SU-DHL-6 (cell line): ENCODE data around the gene HMSD.
A peak's percentile ranks its signal among the peaks of the same experiment; 100 is the strongest.

Experiments used
- H2AFZ ChIP-seq: fragments of 200-600 bp; sonication (generic); 2 replicates; pipeline ENCODE4 v1.6.1; 2014; ENCODE audit warnings: low read depth, mild to moderate bottlenecking, moderate library complexity, mixed read lengths, antibody characterized with exemption, low read length; ENCODE audit not compliant: severe bottlenecking
- H3F3A ChIP-seq: fragments of 200-600 bp; shearing (Covaris generic); 2 replicates; pipeline ENCODE4 v1.6.0; 2016; ENCODE audit warnings: antibody characterized with exemption, mild to moderate bottlenecking; ENCODE audit not compliant: insufficient read depth
- H3K27ac ChIP-seq: fragments of 200-600 bp; sonication (generic); 2 replicates; pipeline ENCODE4 v1.5.1; 2016; ENCODE audit warnings: low read depth, mild to moderate bottlenecking, low read length, moderate library complexity, mixed read lengths
- H3K27me3 ChIP-seq: fragments of 200-600 bp; sonication (generic), shearing (Covaris generic); 2 replicates; pipeline ENCODE4 v1.6.0; 2014; ENCODE audit warnings: mild to moderate bottlenecking, low read length
- H3K36me3 ChIP-seq: fragments of 200-600 bp; sonication (generic); 2 replicates; pipeline ENCODE4 v1.6.1; 2014; ENCODE audit warnings: mild to moderate bottlenecking, low read length, mixed read lengths
- H3K4me2 ChIP-seq: fragments of 300-600, 200-600 bp; shearing (Covaris generic), sonication (generic); 2 replicates; pipeline ENCODE4 v1.6.0; 2014; ENCODE audit warnings: low read length, low read depth, mild to moderate bottlenecking; ENCODE audit not compliant: poor library complexity, severe bottlenecking
- H3K4me3 ChIP-seq: fragments of 200-600 bp; sonication (generic); 2 replicates; pipeline ENCODE4 v1.5.1; 2014; ENCODE audit warnings: antibody characterized with exemption, low read length, mild to moderate bottlenecking, mixed read lengths; ENCODE audit not compliant: insufficient read depth, poor library complexity, severe bottlenecking
- H3K79me2 ChIP-seq: fragments of 200-600 bp; sonication (generic); 2 replicates; pipeline ENCODE4 v1.6.1; 2014; ENCODE audit warnings: mild to moderate bottlenecking, low read length, moderate library complexity; ENCODE audit not compliant: insufficient read depth
- H3K9ac ChIP-seq: fragments of 200-600 bp; sonication (generic); 2 replicates; pipeline ENCODE4 v1.7.0; 2014; ENCODE audit warnings: mild to moderate bottlenecking, low read length
- H3K9me2 ChIP-seq: fragments of 200-600 bp; sonication (generic); replicated peaks from 2 replicates; pipeline ENCODE4 v1.6.1; 2014; ENCODE audit warnings: low read length; ENCODE audit not compliant: insufficient read depth
- H3K9me3 ChIP-seq: fragments of 200-600 bp; sonication (generic); 2 replicates; pipeline ENCODE4 v1.6.1; 2014; ENCODE audit warnings: low read length, mixed read lengths; ENCODE audit not compliant: insufficient read depth
- H4K20me1 ChIP-seq: fragments of 200-600 bp; sonication (generic); 2 replicates; pipeline ENCODE4 v1.6.1; 2014; ENCODE audit warnings: low read depth, mild to moderate bottlenecking, antibody characterized with exemption, low read length, moderate library complexity, mixed read lengths
- EZH2phosphoT487 ChIP-seq: fragments of 200-600 bp; sonication (generic), shearing (Covaris generic); conservative IDR thresholded peaks from 2 replicates; pipeline ENCODE4 v1.6.1; 2018; ENCODE audit warnings: mild to moderate bottlenecking, antibody characterized with exemption, low read length, moderate library complexity, mixed read lengths
- TF ChIP-seq, protein P1 (sequence below): fragments of 200-600 bp; sonication (generic); IDR thresholded peaks from one replicate; pipeline ENCODE4 v1.5.1; 2017; ENCODE audit warnings: antibody characterized with exemption, mild to moderate bottlenecking, low read length, moderate library complexity; ENCODE audit not compliant: insufficient read depth, poor library complexity, severe bottlenecking

HMSD gene

DNA sequence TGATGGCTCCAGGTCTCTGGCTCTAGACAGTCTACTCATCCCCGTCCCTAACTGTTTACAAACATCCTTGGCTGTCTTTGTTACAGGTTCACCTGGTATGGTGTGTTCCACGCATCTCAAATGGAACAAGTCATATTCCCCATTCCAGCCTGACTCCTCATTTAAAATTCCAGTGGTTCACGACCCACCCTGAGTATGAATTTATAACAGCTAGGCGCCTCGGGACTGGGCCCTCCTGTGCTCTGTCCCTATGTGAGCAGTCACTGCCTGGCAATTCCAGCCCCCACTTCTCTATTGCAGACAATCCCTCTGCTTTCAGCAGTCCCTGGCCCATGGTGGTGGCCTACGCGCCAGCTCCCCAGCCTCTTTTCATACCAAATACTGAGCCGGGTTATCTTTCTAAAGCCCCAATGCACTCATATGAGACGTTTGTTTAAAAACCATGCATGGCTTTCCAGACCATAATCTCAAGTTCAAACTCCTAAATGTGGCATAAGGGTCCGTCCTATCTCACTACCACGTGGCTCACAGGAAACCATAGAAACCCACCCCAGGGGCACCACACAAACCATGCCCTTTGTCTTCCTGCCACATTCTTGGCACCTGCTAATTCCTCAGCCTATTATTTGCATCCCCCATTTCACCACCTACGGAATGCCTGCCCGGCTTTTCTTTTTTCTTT is 22.4 kb downstream of the HMSD start:
- no peaks in the 10 kb centered on the region for H4K20me1 ChIP-seq
- no peaks in the 10 kb centered on the region for H3F3A ChIP-seq
- no peak overlapping the region for H2AFZ ChIP-seq
- H3K9me3 ChIP-seq: no peaks in the 10 kb centered on the region
- no peak overlapping the region for H3K4me2 ChIP-seq
- no peaks in the 10 kb centered on the region for H3K9me2 ChIP-seq
- no peaks in the 10 kb centered on the region for H3K79me2 ChIP-seq
- no peaks in the 10 kb centered on the region for H3K27me3 ChIP-seq
- TF ChIP-seq, protein P1, sequence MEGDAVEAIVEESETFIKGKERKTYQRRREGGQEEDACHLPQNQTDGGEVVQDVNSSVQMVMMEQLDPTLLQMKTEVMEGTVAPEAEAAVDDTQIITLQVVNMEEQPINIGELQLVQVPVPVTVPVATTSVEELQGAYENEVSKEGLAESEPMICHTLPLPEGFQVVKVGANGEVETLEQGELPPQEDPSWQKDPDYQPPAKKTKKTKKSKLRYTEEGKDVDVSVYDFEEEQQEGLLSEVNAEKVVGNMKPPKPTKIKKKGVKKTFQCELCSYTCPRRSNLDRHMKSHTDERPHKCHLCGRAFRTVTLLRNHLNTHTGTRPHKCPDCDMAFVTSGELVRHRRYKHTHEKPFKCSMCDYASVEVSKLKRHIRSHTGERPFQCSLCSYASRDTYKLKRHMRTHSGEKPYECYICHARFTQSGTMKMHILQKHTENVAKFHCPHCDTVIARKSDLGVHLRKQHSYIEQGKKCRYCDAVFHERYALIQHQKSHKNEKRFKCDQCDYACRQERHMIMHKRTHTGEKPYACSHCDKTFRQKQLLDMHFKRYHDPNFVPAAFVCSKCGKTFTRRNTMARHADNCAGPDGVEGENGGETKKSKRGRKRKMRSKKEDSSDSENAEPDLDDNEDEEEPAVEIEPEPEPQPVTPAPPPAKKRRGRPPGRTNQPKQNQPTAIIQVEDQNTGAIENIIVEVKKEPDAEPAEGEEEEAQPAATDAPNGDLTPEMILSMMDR: no peak
- no peak for TF ChIP-seq EZH2phosphoT487
- H3K36me3 ChIP-seq: no peaks in the 10 kb centered on the region
- no peak overlapping the region for H3K27ac ChIP-seq
- H3K4me3 ChIP-seq: no peak overlapping the region
- no peak overlapping the region for H3K9ac ChIP-seq

DNA sequence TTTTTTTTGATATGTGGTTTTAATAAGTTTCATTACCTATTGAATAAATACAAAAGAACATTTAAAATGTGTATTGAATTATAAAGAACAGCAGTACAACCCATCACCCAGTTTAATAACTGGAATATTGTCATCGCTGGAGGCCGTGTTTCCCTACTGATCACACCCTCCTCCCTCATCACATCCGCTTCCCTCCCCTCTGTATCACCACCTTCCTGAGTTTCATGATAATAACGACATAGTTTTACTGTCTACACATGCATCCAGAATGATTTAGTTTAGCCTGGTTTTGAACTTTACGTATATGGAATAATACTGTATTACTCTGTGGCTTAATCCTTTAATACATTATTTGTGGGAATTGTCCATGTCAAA is 22.9 kb downstream of the HMSD start:
- Histone ChIP-seq H3K27ac (no peak overlapping the region), H3K9me2 (no peaks in the 10 kb centered on the region), H2AFZ (no peak overlapping the region), H3F3A (no peaks in the 10 kb centered on the region), H3K79me2 (no peaks in the 10 kb centered on the region), H3K9me3 (no peaks in the 10 kb centered on the region), H3K36me3 (no peaks in the 10 kb centered on the region), H3K4me3 (no peak overlapping the region), H3K9ac (no peak overlapping the region), H4K20me1 (no peaks in the 10 kb centered on the region), H3K4me2 (no peak overlapping the region), H3K27me3 (no peaks in the 10 kb centered on the region)
- no peak for TF ChIP-seq EZH2phosphoT487
- TF ChIP-seq, protein P1: no peak

DNA sequence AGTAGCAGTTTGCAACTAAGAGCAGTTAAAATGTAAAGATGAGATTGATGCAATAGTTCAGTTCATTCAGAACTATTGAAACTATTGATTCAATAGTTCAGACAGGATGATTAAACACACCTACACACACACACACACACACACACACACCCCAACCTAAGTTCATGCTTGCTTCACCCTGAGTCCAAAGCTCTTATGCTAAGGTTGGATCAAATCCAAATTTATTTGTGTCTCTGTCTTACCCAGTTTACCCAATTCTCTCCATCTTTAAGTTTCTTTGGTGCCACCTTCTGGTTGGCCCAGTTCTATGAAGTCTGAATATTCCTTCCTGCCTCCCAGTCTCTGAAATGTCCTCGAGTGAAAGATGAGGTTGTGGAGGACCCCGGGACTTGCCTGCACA is 25.9 kb downstream of the HMSD start:
- H3F3A ChIP-seq: no peaks in the 10 kb centered on the region
- H3K9ac ChIP-seq: no peak overlapping the region
- no peak overlapping the region for H3K27ac ChIP-seq
- no peaks in the 10 kb centered on the region for H3K9me2 ChIP-seq
- no peaks in the 10 kb centered on the region for H3K9me3 ChIP-seq
- no peak for TF ChIP-seq EZH2phosphoT487
- TF ChIP-seq, protein P1: peak; percentile 14
- H3K36me3 ChIP-seq: no peaks in the 10 kb centered on the region
- no peaks in the 10 kb centered on the region for H3K79me2 ChIP-seq
- H3K27me3 ChIP-seq: no peaks in the 10 kb centered on the region
- no peak overlapping the region for H2AFZ ChIP-seq
- H3K4me2 ChIP-seq: no peak overlapping the region
- H4K20me1 ChIP-seq: no peaks in the 10 kb centered on the region
- no peak overlapping the region for H3K4me3 ChIP-seq
